ENCODE results near the gene TBC1D10A.

DNA sequence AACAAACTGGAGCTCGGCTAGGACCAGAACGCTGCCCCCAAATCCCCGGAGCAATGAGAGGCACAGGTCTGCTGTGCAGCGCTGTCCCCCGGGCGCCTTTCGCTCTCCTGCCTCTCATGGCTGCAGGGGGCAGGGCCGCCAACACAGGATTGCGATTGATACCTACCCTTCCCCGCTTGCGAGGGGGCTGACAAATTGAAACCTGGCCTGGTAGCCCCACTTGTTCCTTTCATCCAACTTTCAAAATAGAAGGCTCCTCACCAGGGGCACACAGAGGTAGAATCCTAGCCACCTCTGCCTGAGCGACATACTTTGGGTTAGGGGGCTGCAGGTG lies 36.8 kb downstream of the TBC1D10A start:
- TF ChIP-seq CREB1 (CRISPR knock-in tag; IDR thresholded peaks at IDR 0.05) (no peak), ZNF121 (CRISPR knock-in tag; IDR thresholded peaks at IDR 0.05) (no peak), TP53 (CRISPR knock-in tag; IDR thresholded peaks at IDR 0.05) (no peak), CTCF (IDR thresholded peaks at IDR 0.05) (no peak), FOXK1 (CRISPR knock-in tag; IDR thresholded peaks at IDR 0.05) (no peak), NFYB (CRISPR knock-in tag; conservative IDR thresholded peaks at IDR 0.05; ENCODE audit: low read depth) (no peak)
- TF ChIP-seq, protein P1, sequence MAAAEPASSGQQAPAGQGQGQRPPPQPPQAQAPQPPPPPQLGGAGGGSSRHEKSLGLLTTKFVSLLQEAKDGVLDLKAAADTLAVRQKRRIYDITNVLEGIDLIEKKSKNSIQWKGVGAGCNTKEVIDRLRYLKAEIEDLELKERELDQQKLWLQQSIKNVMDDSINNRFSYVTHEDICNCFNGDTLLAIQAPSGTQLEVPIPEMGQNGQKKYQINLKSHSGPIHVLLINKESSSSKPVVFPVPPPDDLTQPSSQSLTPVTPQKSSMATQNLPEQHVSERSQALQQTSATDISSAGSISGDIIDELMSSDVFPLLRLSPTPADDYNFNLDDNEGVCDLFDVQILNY (CRISPR knock-in tag; IDR thresholded peaks at IDR 0.05), result no peak
